ELF-1 (cell line): ENCODE data around the gene PNLIPRP2.

Experiments
- DNase-seq: peaks from one replicate; pipeline ENCODE4 v3.0.0-alpha.2; 2016; ENCODE audit warnings: low read depth, low spot score

The PNLIPRP2 gene

GRCh38 chr10:116620423-116621400, at the start of gene PNLIPRP2:
PNLIPRP2 (plus strand) TSS chr10:116620953.
- DNase-seq: no peak

GRCh38 chr10:116574797-116575196, 46.0 kb upstream of the PNLIPRP2 start:
- DNase-seq: no peak

GRCh38 chr10:116587878-116588591, 32.7 kb upstream of the PNLIPRP2 start:
- DNase-seq: no peak

- no peak for DNase-seq
Measured at GRCh38 chr10:116588995-116589394, 31.8 kb upstream of the PNLIPRP2 start.

- no peak for DNase-seq
Measured at GRCh38 chr10:116589926-116590325, 30.8 kb upstream of the PNLIPRP2 start.

GRCh38 chr10:116590590-116591444, 29.9 kb upstream of the PNLIPRP2 start, which contains the start of gene PNLIPRP1:
PNLIPRP1 (plus strand) TSS chr10:116590959; CDS start chr10:116591130, 171 bp downstream.
- no peak for DNase-seq

- no peak for DNase-seq
Measured at GRCh38 chr10:116593139-116593740, 27.5 kb upstream of the PNLIPRP2 start.

GRCh38 chr10:116594525-116595035, 26.2 kb upstream of the PNLIPRP2 start:
- DNase-seq: no peak

- DNase-seq: no peak
Measured at GRCh38 chr10:116596062-116596461, 24.7 kb upstream of the PNLIPRP2 start.

GRCh38 chr10:116597543-116597942, 23.2 kb upstream of the PNLIPRP2 start:
- no peak for DNase-seq

- DNase-seq: no peak
Measured at GRCh38 chr10:116598329-116598728, 22.4 kb upstream of the PNLIPRP2 start.

GRCh38 chr10:116599991-116600390, 20.8 kb upstream of the PNLIPRP2 start:
- DNase-seq: no peak

- no peak for DNase-seq
Measured at GRCh38 chr10:116602648-116603400, 17.9 kb upstream of the PNLIPRP2 start.

GRCh38 chr10:116606061-116606483, 14.7 kb upstream of the PNLIPRP2 start:
- DNase-seq: no peak

- DNase-seq: no peak
Measured at GRCh38 chr10:116607336-116607735, 13.4 kb upstream of the PNLIPRP2 start.

- peak; percentile 46 for DNase-seq
Measured at GRCh38 chr10:116608686-116609594, 11.8 kb upstream of the PNLIPRP2 start.

- no peak for DNase-seq
Measured at GRCh38 chr10:116610443-116611152, 10.2 kb upstream of the PNLIPRP2 start.

- no peak for DNase-seq
Measured at GRCh38 chr10:116611153-116611545, 9.6 kb upstream of the PNLIPRP2 start.
